Measurements from ENCODE around the gene MYO18A.

MYO18A gene

GRCh38 chr17:29045734-29046472 is 134.3 kb downstream of the MYO18A start:
- TF ChIP-seq, protein P1, sequence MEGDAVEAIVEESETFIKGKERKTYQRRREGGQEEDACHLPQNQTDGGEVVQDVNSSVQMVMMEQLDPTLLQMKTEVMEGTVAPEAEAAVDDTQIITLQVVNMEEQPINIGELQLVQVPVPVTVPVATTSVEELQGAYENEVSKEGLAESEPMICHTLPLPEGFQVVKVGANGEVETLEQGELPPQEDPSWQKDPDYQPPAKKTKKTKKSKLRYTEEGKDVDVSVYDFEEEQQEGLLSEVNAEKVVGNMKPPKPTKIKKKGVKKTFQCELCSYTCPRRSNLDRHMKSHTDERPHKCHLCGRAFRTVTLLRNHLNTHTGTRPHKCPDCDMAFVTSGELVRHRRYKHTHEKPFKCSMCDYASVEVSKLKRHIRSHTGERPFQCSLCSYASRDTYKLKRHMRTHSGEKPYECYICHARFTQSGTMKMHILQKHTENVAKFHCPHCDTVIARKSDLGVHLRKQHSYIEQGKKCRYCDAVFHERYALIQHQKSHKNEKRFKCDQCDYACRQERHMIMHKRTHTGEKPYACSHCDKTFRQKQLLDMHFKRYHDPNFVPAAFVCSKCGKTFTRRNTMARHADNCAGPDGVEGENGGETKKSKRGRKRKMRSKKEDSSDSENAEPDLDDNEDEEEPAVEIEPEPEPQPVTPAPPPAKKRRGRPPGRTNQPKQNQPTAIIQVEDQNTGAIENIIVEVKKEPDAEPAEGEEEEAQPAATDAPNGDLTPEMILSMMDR (IDR thresholded peaks at IDR 0.05; ENCODE audit: borderline replicate concordance, insufficient read depth, low read depth, low read length), result no peak
- no peak overlapping the region for H3K4me3 ChIP-seq (ENCODE audit: low read depth, low read length)

DNA sequence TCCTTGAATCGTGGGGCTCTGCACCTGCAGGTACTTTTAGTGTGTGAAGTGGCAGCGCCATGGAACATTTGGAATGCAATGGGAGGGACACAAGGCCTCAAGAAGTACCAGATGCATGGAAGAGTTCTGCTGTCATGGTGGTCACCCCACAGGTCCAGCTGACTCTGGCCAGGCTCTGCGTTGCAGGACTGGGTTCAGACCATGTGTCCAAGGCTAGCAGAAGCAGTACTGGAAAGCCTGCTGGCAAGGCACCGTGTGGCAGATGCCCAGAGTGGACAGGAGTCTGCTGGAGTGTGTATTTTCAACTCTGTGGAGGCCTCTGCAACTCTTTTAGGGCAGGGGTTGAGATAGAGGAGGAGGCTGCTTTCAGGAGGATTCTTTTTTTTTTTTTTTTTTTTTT is 135.2 kb downstream of the MYO18A start:
- TF ChIP-seq, protein P1 (IDR thresholded peaks at IDR 0.05; ENCODE audit: borderline replicate concordance, insufficient read depth, low read depth, low read length), result no peak
- no peak overlapping the region for H3K4me3 ChIP-seq (ENCODE audit: low read depth, low read length)

DNA sequence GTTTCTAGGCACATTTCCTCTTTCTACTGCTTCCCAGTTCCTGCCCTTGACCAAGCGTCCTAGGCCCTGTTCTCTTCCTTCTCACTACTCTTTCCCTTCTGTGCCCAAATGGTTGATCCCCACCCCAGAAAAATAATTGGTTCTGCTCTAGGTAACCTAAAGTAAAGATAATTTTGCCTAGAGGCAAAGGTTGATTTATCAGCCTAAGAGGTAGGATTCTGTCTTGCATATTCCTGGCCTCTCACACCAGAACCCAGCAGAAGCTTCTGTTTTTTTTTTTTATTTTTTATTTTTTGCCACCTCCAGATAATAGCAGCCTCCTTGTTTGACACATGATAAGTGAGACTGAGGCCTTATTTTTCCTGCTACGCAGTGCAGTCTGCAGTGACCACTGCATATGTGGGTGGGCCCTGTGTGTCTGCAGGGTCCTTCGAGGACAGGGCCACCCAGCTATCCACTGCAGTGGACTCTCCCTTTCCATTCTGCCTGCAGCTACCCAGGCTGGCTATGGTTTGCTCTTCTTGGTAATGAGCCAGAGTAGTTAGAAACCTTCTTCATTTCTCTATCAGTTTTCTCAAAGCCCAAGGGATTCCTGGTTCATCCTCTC is 136.6 kb downstream of the MYO18A start:
- TF ChIP-seq, protein P1 (IDR thresholded peaks at IDR 0.05; ENCODE audit: borderline replicate concordance, insufficient read depth, low read depth, low read length), result no peak
- no peak overlapping the region for H3K4me3 ChIP-seq (ENCODE audit: low read depth, low read length)

DNA sequence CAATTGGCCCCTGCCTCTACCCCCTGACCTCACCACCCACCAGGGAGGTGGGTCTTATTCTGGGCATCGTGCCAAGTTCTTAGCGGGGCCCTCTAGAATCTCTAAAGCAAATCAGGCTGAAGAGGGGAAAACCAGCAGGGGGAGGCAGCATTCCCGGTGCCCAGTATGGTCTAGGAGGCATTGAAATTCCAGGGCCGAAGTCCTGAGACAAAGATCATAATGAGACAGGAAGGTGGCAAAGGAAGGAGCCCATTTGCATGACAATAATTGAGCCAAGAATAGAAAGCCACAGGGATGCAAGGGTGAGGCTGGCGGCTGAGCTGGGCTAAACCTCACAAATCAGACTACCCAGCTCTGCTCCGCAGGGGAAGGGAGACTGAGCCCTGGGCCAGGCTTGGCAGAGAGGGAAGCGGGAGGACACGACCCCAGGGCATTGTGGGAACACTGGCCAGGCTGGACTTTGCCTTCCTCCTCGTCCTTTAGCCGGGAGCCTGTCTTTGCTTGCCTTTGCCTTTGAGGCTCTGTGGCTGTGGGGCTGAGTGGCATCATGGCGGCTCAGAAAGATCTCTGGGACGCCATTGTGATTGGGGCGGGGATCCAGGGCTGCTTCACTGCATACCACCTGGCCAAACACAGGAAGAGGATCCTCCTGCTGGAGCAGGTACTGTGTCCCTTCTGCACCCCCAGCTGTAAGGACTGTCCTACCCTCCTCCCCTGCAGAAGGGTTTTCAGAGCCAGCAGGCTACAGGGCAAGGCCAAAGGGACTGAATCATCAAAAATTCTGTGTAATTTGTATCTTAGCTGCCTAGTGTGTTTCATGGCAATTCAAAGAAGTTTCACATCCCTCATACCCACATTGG is 137.3 kb downstream of the MYO18A start, which contains the start of gene PIPOX:
TSS of gene PIPOX (plus strand) at position 463 of the 860 bp plus-strand sequence. CDS start at position 548, 85 bp downstream.
- H3K4me3 ChIP-seq (ENCODE audit: low read depth, low read length), result no peak within 1 kb of the TSS
- TF ChIP-seq, protein P1 (IDR thresholded peaks at IDR 0.05; ENCODE audit: borderline replicate concordance, insufficient read depth, low read depth, low read length), result no peak

DNA sequence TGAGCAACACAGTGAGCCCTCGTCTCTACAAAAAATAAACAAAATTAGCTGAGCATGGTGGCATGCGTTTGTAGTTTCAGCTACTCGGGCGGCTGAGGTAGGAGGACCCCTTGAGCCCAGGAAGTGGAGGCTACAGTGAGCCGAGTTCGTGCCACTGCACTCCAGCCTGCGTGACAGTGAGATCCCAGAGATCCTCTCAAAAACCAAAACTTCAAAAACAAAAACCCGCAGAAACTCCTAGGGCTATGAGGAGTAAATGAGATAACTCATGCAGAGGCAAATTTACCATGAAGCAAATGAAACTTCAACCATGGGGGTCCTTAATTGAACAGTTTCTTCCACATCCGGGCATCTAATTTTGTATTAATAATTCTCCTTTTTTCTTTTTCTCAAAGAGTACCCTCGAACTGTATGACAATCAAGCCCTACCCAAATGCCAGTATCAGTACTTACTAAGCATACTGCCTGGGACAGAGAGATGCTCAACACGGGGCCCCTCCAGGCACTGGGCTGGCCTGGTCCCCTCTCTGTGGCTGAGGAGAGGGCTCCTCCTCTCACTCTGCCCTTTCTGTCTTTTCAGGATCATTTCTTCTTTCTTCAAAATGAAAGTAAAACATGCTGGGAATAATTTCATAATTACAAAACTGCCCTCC is 138.0 kb downstream of the MYO18A start:
- TF ChIP-seq, protein P1 (IDR thresholded peaks at IDR 0.05; ENCODE audit: borderline replicate concordance, insufficient read depth, low read depth, low read length), result no peak
- no peak overlapping the region for H3K4me3 ChIP-seq (ENCODE audit: low read depth, low read length)

- H3K4me3 ChIP-seq (ENCODE audit: low read depth, low read length), result no peak overlapping the region
- TF ChIP-seq, protein P1 (IDR thresholded peaks at IDR 0.05; ENCODE audit: borderline replicate concordance, insufficient read depth, low read depth, low read length), result no peak
Observed at GRCh38 chr17:29041571-29041970, 138.6 kb downstream of the MYO18A start.
